ENCODE measurements around the gene XXYLT1.

Gene XXYLT1

DNA sequence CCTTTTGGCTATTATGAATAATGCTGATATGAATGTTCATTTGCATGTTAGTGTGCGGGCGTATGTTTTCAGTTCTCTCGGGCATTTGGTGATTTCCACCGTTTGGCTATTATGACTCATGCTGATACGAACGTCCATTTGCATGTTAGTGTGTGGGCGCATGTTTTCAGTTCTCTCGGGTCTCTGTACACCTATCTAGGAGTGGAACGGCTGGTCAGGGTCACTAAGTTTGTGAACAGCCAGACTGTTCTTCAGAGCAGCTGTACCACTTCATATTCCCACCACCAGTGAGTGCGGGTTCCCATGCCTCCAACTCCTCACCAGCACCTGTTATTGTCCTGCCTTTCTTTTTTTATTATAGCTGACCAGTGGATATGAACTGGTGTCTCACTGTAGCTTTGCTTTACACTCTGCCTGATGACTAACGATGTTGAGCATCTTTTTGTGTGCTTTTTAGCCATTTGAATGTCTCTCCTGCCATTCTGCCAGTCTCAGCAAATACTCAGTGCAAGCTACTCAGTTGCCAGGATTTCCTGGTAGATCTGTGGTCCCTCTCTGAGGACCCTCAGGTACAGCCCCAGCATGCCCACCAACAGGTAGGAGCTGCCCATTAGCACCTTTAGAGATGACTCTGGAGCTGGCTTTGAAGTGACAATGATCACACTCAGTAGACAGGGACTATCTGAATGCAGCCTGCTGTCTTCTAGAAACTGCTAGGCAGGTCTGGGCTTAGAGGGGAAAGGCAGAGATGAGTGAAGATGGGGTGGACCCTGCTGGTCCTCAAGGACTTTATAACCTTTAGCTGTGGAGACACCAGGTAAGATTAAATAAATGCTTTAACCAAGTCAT, 141.1 kb downstream of the XXYLT1 start:
- DNase-seq (ENCODE audit: low spot score), result no peak

DNA sequence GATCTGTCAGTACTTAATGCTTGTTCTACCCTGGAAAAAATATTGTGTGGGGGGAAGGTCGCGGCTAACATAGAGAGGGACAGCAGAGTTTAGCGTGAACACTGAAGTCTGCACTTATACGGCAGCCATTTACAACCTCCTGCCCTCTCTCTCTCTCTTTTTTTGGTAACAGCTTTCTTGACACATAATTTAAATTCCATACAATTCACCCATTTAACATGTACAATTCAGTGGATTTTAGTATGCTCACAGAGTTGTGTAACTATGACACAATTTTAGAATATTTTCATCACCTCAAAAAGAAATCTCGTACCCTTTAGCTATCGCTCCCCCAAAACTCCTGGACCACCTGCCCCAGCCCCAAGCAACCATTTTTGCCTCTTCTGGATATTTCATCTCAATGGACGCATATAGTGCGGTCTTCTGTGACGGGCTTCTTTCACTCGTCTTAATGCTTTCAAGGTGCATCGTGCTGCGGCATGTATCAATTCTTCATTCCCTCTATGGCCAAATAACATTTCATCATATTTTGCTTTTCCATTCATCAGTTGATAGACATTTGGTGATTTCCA, 141.8 kb downstream of the XXYLT1 start:
- no peak for DNase-seq (ENCODE audit: low spot score)

DNA sequence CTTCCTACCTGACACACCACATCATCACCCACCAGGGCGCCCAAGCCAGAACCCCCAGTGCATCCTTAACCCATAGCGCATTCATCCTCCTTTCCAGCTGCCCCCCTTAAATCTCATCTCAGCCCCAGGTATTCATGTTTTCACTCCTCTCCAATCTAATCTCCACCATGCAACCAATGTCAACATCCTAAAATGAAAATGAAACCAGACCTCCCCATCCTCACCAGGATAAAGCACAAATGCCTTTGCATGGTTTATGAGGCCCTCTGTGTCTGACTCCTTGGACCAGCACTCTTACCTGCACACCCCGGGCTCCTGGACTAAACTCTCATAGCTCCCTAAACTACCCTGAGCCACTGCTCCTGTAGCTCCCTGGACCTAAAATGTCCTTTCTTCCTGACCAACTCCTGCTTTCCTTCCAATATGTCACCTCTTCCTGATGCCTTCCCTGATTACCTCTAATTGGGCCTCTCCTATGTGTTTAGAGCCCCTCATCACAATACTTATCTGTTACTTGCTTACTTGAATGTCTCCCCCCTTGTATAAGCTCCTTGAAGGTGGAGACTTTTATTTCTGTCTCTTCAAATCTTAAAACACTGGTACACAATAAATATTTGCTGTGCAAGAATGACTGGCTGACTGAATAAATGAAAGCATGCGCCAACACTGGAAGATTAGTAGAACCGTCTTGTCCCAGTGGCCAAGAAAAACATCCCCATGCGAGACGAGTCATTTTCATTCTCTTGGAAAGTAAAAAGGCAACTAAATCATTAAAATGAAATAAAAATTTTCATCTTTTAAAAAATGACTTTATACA, 142.5 kb downstream of the XXYLT1 start:
- DNase-seq (ENCODE audit: low spot score), result no peak

DNA sequence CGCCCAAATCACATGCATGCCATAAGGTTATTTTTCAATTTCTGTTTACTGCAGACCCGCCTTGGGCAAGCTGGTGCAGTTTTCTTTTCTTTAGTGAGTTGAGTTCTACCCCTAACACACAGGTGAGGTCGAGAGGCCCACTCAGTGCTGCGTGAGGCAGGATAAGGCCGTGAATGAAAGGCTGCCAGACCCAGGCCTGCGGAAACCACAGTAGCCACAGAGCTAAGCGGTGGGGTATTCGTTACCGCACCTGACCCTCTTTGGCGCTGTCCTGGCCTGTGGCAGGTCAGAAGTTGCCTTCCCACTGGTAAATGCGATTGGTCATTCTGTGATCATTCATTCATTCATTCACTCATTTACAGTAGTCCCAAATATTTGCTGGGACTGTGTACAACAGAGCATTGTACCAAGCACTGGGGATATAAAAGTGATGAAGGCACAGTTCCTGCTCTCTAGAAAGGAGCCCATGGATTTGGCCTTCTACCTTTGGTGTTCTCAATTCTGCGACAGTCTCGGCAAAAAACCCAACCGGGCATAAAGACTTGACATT, 144.8 kb downstream of the XXYLT1 start:
- DNase-seq (ENCODE audit: low spot score), result no peak

DNA sequence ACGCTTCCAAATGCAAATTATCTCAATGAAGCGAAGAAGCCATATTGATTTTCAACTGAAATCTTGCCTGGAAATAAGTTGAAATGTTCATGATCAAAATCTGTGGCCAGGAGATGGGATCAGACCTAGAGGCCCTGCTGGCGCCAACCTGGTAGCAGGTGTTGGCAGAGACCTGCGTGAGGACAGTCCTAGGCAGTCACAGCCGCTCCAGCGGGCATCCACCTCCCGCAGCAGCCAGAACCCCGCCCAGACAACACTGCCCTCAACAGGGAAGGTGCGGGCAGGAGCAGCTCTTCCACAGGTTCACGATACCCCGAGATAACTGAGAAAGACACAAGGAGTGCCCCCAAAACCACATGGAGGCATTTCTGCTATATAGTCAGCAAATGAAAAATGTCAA, 145.3 kb downstream of the XXYLT1 start:
- DNase-seq (ENCODE audit: low spot score), result no peak

DNA sequence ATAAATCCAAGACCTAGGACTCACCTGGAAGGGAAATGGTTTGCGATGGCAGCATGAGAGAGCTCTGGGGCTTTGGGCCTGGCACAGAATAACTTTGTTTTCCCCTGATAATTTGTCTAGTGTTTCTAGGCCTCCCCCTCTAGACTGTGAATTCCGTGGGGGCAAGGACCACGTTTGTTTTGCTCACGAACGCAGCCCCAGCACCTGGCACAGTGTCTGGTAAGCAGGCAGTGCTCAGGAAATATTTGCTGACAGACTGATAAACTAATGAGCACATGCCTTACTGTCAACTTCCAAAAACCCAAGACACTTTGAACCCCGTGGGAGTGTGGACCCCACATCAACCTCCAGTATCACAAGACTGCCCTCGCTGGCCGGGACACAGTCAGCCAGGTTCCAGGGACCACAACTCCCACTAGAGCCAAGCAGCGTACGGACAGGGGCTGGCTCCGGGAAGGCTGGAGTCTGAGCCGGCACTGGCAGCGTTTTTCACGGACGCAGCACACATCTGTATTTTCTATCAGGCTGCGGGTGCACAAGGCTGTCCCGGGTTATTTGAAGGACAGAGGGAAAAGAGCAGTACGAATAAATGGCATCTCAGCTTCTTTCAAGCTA, 146.5 kb downstream of the XXYLT1 start:
- no peak for DNase-seq (ENCODE audit: low spot score)

DNA sequence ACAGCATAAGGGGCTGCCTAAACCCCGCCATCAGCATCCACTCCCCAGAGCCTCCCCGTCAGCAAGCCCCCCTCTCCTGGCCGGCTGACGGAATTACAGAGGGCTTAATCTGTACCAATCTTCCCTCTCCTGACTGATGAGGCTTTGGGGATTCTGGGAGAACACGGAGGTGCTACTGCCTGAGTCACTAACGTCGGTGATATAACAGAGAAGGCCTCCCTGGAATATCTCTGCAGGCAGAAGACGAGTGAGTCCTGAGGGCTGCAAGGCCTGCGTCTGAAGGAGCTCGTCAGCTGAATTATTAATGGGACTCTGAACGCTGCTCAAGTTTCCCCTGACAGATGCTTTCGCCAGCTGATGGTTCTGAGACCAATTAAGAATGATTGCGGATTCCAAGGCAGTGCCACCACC, 147.7 kb downstream of the XXYLT1 start:
- no peak for DNase-seq (ENCODE audit: low spot score)

DNA sequence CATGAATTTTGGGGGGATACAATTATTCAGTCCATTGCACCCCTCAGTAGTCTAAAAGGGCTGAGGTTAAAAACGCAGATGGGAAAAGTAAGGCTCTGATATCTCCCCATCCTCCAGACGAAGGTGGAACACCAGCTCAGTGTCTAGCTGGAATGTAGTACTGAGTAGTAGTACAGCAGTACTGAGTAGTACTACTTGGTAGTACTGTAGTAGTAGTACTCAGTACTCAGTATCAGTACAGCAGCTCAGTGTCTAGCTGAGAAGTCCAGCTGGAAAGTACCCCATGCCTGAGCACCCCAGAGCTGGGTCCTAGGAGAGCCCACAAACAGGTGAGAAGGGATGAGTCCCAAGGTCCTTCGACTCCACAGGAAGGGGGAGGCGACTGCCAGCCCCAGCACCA, 148.7 kb downstream of the XXYLT1 start:
- DNase-seq (ENCODE audit: low spot score), result no peak

DNA sequence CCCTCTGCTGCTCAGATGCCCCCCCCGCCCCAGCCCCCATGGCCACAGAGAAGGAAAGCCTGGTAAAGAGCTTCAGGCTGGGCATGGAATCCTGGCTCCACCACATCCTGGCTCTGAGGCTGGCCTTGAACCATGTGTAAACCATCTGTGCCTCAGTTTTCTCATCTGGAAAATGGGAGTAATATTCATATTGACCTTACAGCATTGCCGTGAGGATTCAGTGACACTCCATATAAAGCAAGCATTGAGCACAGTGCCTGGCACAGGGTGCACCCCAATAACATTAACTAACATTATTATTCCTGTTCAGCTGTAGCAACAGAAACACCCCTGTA, 150.7 kb downstream of the XXYLT1 start:
- no peak for DNase-seq (ENCODE audit: low spot score)

DNA sequence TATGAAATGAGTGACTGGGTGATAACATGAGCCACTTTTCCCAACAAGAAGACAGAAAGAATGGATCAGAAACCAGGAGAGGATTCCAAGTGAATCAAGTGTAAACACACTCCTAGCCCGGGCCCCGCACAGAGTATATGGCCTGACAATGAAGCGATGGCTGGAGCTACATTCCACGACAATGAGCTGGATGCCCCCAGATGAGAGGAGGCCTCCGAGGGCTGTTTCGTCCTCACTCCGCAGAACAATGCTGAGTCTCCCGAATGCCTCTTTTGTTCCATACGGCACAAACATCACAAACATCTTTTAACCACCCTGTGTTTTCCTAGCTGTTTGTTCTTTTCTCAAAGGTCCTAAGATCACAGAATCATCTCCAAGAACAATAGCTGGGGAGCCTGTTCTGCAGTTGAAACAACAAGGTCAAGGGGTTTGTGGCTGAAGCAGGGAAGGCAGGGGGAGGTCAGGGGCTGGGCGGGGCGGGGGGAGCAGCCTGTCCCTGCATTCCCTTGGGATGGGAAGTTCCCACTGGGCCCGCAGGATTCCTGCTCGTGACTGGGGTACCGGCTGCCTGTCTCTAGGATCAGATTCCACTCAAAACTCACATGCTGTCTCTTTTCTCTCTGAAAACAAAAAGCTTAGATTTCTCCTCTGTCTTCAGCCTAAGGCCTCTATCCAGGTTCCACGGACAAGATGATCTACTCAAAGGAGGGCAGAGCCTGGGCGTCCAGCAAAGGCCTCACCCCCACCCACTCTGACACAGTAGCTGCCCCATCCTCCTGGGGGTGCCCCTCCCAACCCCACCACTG, 151.3 kb downstream of the XXYLT1 start:
- DNase-seq (ENCODE audit: low spot score), result no peak

DNA sequence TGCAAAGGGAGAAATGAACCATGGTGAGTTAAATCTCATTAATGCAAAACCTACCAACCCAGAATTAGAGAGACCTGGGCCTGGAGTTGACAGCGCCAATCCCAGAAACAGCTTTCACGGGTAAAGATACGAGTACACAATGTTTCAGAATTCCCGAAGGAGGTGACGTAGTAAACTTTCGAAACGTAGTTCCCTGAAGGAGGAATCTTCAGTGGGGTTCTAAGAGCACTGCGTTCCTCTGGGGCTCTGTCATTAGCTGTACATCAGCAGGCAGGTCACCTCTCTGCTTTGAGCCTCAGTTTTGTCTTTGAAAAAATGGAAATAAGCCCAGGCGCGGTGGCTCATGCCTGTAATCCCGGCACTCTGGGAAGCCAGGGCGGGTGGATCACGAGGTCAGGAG, 152.3 kb downstream of the XXYLT1 start:
- DNase-seq (ENCODE audit: low spot score), result no peak

DNA sequence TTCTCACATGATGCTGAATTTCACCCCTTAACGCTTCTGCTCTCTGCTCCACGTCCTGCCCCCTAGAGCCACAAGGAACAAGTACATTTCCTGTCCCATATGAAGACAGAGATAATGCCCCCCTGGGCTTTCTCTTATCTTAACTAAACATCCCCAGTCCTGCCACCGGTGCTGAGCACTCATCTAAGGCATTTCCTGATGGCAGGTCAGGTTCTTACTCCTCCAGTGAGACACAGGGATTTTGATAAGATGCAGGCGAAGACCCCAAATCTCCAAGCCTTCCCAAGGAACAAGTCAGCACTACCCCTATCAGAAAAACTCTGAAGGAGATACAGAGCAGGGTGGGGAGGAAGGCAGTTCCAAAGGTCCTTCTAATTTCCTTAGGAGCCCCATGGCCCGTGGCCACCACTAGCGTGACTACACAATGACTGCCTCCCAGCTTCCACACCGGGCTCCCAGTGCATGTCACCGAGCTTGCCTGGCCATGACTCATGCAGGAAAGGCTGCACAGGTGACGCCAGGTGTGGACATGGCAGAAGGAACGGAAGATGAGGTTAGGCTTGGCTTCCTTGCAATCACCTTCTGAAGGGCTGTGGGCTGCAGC, 152.9 kb downstream of the XXYLT1 start:
- DNase-seq (ENCODE audit: low spot score), result peak; percentile 16

DNA sequence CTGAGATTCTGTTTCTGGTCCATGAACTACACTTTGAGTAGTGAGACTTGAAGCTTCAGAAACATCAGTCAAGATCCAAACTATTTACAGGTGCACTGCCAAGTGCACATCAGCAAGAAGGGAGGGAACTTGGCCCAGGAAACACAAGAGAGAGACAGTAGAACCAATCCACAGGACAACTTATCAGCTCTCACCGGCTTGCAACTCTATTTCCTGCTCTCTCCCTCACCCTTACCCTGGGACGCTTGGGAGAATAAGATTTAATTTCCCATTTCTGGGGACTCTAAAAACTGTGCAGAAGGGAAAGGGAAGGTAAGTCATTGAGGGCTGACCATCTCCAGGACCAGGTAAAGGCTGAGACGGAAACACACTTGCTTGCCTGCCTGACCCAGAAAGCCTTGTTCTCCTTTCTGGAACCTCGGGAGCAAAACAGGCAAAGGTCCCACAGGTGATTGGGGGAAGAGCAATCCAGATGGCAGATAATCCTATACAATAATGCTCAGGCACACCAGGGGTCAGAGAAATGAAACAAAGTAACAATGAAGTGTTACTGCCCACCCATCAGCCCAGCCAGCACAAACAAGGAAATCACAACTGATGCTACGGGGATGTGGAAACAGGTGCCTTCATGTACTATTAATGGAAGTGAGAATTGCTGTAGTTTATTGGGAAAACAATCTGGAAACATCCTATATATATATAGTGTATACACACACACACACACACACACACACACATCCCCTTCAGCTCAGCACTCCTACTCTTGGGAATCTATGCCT, 154.4 kb downstream of the XXYLT1 start:
- DNase-seq (ENCODE audit: low spot score), result no peak

DNA sequence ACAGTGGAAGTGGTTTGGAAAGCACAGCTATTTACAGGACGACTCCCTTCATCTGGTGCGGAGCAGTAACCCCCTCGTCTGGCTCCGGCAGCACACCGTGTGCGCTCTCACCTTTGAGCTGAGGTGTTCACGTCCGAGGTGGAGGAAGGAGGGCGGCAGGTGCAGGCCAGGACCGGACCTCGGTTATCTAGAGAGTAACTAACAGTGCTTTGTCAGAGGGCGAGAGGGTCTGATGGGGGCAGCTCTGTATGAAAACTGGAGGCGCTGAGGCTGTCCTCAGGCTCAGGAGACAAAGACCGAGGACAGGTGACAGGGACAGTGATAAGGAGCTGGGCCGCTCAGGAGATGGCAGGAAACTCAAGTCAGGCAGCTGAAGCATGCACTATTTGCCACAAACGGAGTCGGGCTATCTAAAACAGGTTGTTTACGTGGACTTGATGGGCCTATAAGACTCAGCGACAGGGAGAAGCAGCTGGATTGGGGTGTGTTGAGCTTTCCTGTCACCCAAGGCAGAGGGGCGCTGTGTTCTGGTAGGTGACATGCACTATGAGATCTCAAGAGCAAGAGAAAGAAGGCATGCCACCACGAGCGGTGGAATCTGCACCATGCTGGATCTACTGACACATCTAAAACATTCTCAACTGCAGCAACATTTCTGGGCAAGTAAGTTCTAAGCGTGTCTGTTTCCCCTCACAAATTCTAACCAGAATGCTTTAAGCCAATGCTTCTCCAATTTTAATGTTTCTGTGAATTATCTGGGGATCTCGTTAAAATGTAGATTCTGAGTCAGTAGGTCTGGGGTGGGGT, 155.2 kb downstream of the XXYLT1 start:
- DNase-seq (ENCODE audit: low spot score), result no peak

DNA sequence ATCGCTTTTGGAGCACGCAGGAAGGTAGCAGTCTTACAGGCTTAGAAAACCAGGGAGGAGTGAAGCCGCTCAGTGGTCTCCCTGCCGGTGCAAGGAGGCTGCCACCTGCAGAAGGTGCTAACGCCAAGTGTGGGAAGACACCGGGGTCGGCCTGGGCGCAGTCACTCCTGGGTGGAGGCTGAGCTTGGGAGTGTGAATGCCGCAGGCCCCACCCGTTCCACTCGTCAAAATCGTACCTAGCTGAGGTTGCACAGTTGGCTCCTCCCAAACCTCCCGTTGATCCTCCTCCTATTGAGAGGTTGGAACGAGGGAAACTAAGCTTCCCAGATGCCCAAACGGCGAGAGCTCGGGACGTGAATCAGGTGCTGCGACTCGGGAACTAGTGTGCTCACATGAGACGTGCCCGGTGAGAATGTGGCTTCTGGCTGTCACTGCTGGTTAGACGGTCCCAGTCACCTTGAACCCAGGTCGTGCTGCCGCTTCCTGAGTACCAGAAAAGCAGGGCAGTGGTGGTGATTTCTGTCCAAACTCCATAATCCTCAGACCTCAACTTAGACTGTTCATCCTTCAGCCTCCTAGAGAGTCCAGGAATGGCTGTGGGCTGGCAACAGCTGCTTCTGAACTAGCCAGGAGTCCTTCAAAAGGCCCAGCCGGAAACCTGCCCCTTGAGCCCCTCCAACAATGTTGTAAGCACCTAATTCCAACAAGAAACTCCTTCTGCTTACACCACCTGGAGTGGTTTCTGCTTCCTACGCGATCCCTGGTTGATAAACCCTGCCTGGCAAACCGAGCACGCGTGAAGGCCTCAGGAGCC, 156.0 kb downstream of the XXYLT1 start:
- DNase-seq (ENCODE audit: low spot score), result no peak

DNA sequence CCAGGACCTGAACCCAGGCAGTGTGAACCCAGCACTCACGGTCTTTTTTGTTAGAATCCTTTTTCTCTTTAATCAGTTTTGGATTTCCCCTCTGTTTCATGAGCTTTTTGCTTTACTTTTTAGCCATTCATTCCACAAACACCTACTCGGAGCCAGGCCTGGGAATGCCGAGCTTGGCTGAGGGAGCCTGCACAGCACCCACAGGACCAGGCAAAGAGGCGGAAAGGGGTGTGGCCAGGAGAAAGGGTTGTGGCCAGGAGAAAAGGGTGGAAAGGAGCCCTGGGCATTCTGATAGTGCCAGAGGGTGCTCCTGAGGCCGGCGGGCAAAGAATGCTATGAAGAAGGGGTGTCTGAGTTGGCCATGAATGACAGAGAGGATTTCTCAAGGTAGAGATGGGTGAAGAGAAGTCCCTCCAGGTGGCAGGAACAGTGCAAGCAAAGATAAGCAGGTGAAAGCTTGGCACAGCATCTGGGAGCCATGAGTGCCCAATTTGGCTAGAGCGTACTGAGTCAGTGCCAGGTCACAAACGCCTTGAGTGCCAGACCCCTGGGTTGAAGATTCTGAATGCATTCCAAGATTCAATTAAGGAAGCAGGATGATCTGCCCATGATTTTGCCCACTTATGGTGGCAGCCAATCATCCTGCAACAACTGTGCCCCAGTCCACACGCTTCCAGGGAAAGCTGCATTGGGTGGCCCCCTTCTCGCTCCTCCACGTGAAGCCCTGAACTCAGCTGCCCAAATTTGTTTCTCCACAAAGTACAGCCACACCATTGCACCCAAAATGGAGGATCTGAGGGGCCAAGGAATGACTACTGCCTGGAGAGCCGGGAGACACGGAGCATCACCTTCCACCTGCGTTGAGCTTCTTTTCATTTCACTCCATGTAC, 157.2 kb downstream of the XXYLT1 start:
- no peak for DNase-seq (ENCODE audit: low spot score)

DNA sequence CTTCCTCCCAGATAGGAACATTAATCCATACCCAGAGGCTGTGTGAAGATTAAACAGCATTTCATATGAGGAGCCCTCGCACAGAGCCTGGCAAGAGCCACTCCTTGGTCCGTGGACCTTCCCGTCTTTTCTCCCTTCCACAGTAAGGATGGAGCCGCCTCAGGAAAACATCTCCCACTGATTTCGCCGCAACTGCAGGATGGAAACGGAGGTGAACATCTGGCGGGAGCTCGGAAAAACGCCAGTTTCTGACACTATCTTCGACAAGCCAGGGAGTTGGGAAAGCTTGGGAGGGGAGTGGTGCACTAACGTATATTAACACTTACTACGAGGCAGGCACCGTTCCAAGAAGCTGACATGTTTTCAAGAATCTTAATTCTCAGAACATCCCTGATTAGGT, 157.9 kb downstream of the XXYLT1 start:
- DNase-seq (ENCODE audit: low spot score), result no peak
